H1 (cell line): ENCODE measurements around the gene RPTOR. TPM values are rescaled to one million over a fixed set of nuclear protein-coding genes. Genes with fewer than 3 reads are reported as not detected.

ENCODE experiments used
- CTCF ChIA-PET: fragments of 300-600 bp; sonication (Branson Sonifier 250); formaldehyde crosslinking; loops from one replicate; lab custom pipeline; 2021; ENCODE audit not compliant: partially characterized antibody; lab: Charles Lee
- POLR2A ChIA-PET: fragments of 300-600 bp; sonication (Branson Sonifier 250); formaldehyde crosslinking; loops from one replicate; lab custom pipeline; 2021; ENCODE audit warnings: inconsistent platforms; ENCODE audit not compliant: partially characterized antibody; lab: Charles Lee
- DNase-seq, 2 experiments: peaks; one replicate each; pipeline versions ENCODE4 v3.0.0 to v3.0.0-alpha.2; 2010 to 2022; ENCODE audit warnings: low spot score in 2 of 2, low read depth in 1 of 2, mixed read lengths in 1 of 2
- FAIRE-seq: peaks from 2 replicates; lab custom pipeline; 2011; peaks lifted over from hg19 to GRCh38; lab: Jason Lieb, UNC
- H2AFZ ChIP-seq: 2 replicates; pipeline ENCODE4 v1.8.1; 2012; ENCODE audit warnings: low read length, inconsistent platforms
- H2AK5ac ChIP-seq: 2 replicates; pipeline ENCODE4 v1.6.1; 2013; ENCODE audit warnings: low read depth, low read length
- H2BK120ac ChIP-seq: replicated peaks from 2 replicates; pipeline ENCODE3; 2013; ENCODE audit warnings: low read depth, low read length, inconsistent platforms
- H2BK12ac ChIP-seq: 2 replicates; pipeline ENCODE4 v1.6.1; 2013; ENCODE audit warnings: low read depth, low read length
- H2BK15ac ChIP-seq: 2 replicates; pipeline ENCODE4 v1.6.1; 2013; ENCODE audit warnings: low read length
- H2BK20ac ChIP-seq: 2 replicates; pipeline ENCODE4 v1.6.1; 2013; ENCODE audit warnings: low read length
- H2BK5ac ChIP-seq: 2 replicates; pipeline ENCODE4 v1.6.1; 2013; ENCODE audit warnings: low read depth, low read length
- H3K14ac ChIP-seq: 2 replicates; pipeline ENCODE4 v1.6.1; 2013; ENCODE audit warnings: inconsistent platforms; ENCODE audit not compliant: insufficient read length
- H3K18ac ChIP-seq: 2 replicates; pipeline ENCODE4 v1.6.1; 2013; ENCODE audit warnings: low read length; ENCODE audit errors: extremely low read depth
- H3K23ac ChIP-seq: 2 replicates; pipeline ENCODE4 v1.6.1; 2013; ENCODE audit warnings: inconsistent platforms; ENCODE audit not compliant: insufficient read length
- H3K23me2 ChIP-seq: 2 replicates; pipeline ENCODE4 v1.6.1; 2013; ENCODE audit warnings: low read depth, low read length
- H3K27ac ChIP-seq: 2 replicates; pipeline ENCODE4 v1.6.1; 2011; ENCODE audit warnings: low read depth, low read length, inconsistent platforms
- H3K27me3 ChIP-seq, 4 experiments: replicated peaks in 1 of 4; 1 replicate in 1 of 4; 2 replicates in 3 of 4; pipeline versions ENCODE4 v1.6.1 to v1.8.1; 2011 to 2013; ENCODE audit warnings: low read length in 3 of 4, mild to moderate bottlenecking in 3 of 4, inconsistent platforms in 2 of 4, mixed read lengths in 2 of 4, moderate library complexity in 1 of 4; ENCODE audit not compliant: control insufficient read depth in 3 of 4, insufficient read depth in 3 of 4; ENCODE audit errors: extremely low read depth in 1 of 4
- H3K36me3 ChIP-seq, 4 experiments: 2 replicates each; pipeline versions ENCODE4 v1.6.1 to v1.8.1; 2011 to 2013; ENCODE audit warnings: mild to moderate bottlenecking in 4 of 4, low read length in 3 of 4, moderate library complexity in 2 of 4, control low read depth in 1 of 4, inconsistent platforms in 1 of 4; ENCODE audit not compliant: insufficient read depth in 4 of 4, control insufficient read depth in 2 of 4
- H3K4ac ChIP-seq: replicated peaks from 2 replicates; pipeline ENCODE3; 2013; ENCODE audit warnings: low read length, low read depth, mixed read lengths, inconsistent platforms; ENCODE audit not compliant: insufficient read length
- H3K4me1 ChIP-seq, 4 experiments: replicated peaks in 1 of 4; 1 replicate in 1 of 4; 2 replicates in 3 of 4; pipeline versions ENCODE4 v1.6.1 to v1.8.1; 2011 to 2013; ENCODE audit warnings: low read length in 3 of 4, inconsistent platforms in 2 of 4, mixed read lengths in 1 of 4; ENCODE audit not compliant: insufficient read depth in 4 of 4, control insufficient read depth in 3 of 4
- H3K4me2 ChIP-seq, 2 experiments: 2 replicates each; pipeline versions ENCODE4 v1.6.1 to v1.8.1; 2011 to 2013; ENCODE audit warnings: low read depth in 2 of 2, low read length in 2 of 2, control low read depth in 1 of 2, inconsistent platforms in 1 of 2, mild to moderate bottlenecking in 1 of 2; ENCODE audit not compliant: insufficient read depth in 1 of 2
- H3K4me3 ChIP-seq, 4 experiments: fragments of 200-600, 300-600 bp in 1 of 4; sonication (generic), shearing (Covaris generic), sonication (Bioruptor Twin) in 1 of 4; 2 replicates each; pipeline versions ENCODE4 v1.5.1 to v1.8.1; 2011 to 2016; ENCODE audit warnings: low read length in 4 of 4, low read depth in 3 of 4, control low read depth in 2 of 4, inconsistent platforms in 2 of 4, mild to moderate bottlenecking in 2 of 4, mixed read lengths in 1 of 4, moderate library complexity in 1 of 4; ENCODE audit not compliant: insufficient read depth in 2 of 4; ENCODE audit errors: extremely low read depth in 1 of 4
- H3K56ac ChIP-seq: replicated peaks from 2 replicates; pipeline ENCODE3; 2013; ENCODE audit warnings: low read depth, mild to moderate bottlenecking, mixed read lengths, low read length, inconsistent platforms; ENCODE audit not compliant: insufficient read length
- H3K79me1 ChIP-seq: 2 replicates; pipeline ENCODE4 v1.6.1; 2013; ENCODE audit warnings: low read depth, low read length, control low read depth
- H3K79me2 ChIP-seq, 2 experiments: 2 replicates each; pipeline versions ENCODE4 v1.6.1 to v1.8.1; 2012 to 2013; ENCODE audit warnings: low read length in 2 of 2, mild to moderate bottlenecking in 2 of 2, inconsistent platforms in 1 of 2; ENCODE audit not compliant: insufficient read depth in 2 of 2, control insufficient read depth in 1 of 2
- H3K9ac ChIP-seq, 4 experiments: replicated peaks in 1 of 4; 1 replicate in 1 of 4; 2 replicates in 3 of 4; pipeline versions ENCODE4 v1.6.1 to v1.8.1; 2011 to 2013; ENCODE audit warnings: low read depth in 3 of 4, low read length in 3 of 4, control low read depth in 2 of 4, mild to moderate bottlenecking in 2 of 4, moderate library complexity in 2 of 4, inconsistent platforms in 1 of 4; ENCODE audit errors: extremely low read depth in 1 of 4
- H3K9me3 ChIP-seq, 2 experiments: 2 replicates each; pipeline versions ENCODE4 v1.6.1 to v1.8.1; 2012 to 2013; ENCODE audit warnings: mild to moderate bottlenecking in 2 of 2, moderate library complexity in 2 of 2, control low read depth in 1 of 2, inconsistent platforms in 1 of 2, low read depth in 1 of 2, low read length in 1 of 2, mixed read lengths in 1 of 2; ENCODE audit not compliant: insufficient read depth in 2 of 2
- H4K20me1 ChIP-seq, 2 experiments: replicated peaks in 1 of 2; 2 replicates each; pipeline versions ENCODE3 to v1.8.1; 2011 to 2013; ENCODE audit warnings: inconsistent platforms in 2 of 2, low read length in 2 of 2, mild to moderate bottlenecking in 1 of 2; ENCODE audit not compliant: insufficient read depth in 2 of 2, control insufficient read depth in 1 of 2
- H4K5ac ChIP-seq: 2 replicates; pipeline ENCODE4 v1.6.1; 2013; ENCODE audit warnings: low read length, low read depth, mixed read lengths, inconsistent platforms; ENCODE audit not compliant: insufficient read length
- H4K8ac ChIP-seq: 2 replicates; pipeline ENCODE4 v1.8.0; 2013; ENCODE audit warnings: mild to moderate bottlenecking, moderate library complexity, low read length, inconsistent platforms; ENCODE audit not compliant: insufficient read depth; ENCODE audit errors: extremely low read depth
- H4K91ac ChIP-seq: replicated peaks from 2 replicates; pipeline ENCODE3; 2013; ENCODE audit warnings: low read length, mixed read lengths, inconsistent platforms; ENCODE audit not compliant: insufficient read length
- BACH1 ChIP-seq: IDR thresholded peaks from 2 replicates; pipeline ENCODE4 v1.6.1; 2012; ENCODE audit warnings: low read length, improper control_type of control experiment
- CREB1 ChIP-seq: IDR thresholded peaks from 2 replicates; pipeline ENCODE4 v1.6.1; 2012; ENCODE audit warnings: inconsistent platforms
- CTBP2 ChIP-seq: IDR thresholded peaks from 2 replicates; pipeline ENCODE4 v1.7.0; 2011; ENCODE audit warnings: borderline replicate concordance, mild to moderate bottlenecking, moderate library complexity, mixed read lengths, low read length; ENCODE audit not compliant: insufficient read depth, insufficient read length
- RNF2 ChIP-seq: fragments of 200-900, 300-1000 bp; sonication (generic); IDR thresholded peaks from 2 replicates; pipeline ENCODE4 v1.7.1; 2016; ENCODE audit warnings: borderline replicate concordance, low read depth, mild to moderate bottlenecking, antibody characterized with exemption, low read length; ENCODE audit not compliant: poor library complexity, severe bottlenecking; ENCODE audit errors: missing control alignments
- RXRA ChIP-seq: IDR thresholded peaks from 2 replicates; pipeline ENCODE4 v1.6.1; 2011; ENCODE audit warnings: low read depth, mild to moderate bottlenecking, low read length, moderate library complexity; ENCODE audit not compliant: insufficient read depth
- SAP30 ChIP-seq: fragments of 300-600 bp; sonication (generic); IDR thresholded peaks from 2 replicates; pipeline ENCODE4 v1.7.1; 2012; ENCODE audit warnings: low read length, moderate library complexity, mild to moderate bottlenecking, inconsistent platforms; ENCODE audit not compliant: insufficient read depth, insufficient replicate concordance
- SIN3A ChIP-seq, 2 experiments: IDR thresholded peaks in 1 of 2; conservative IDR thresholded peaks in 1 of 2; 2 replicates each; pipeline ENCODE4 v1.6.1; 2011 to 2012; ENCODE audit warnings: low read length in 2 of 2, improper control_type of control experiment in 1 of 2, low read depth in 1 of 2, mild to moderate bottlenecking in 1 of 2
- SIRT6 ChIP-seq: IDR thresholded peaks from one replicate; pipeline ENCODE4 v1.7.1; 2012; ENCODE audit warnings: low read length, inconsistent platforms
- SP1 ChIP-seq: IDR thresholded peaks from 2 replicates; pipeline ENCODE4 v1.6.1; 2011; ENCODE audit warnings: low read depth, low read length
- SUZ12 ChIP-seq: fragments of 200-600 bp; sonication (generic); IDR thresholded peaks from 2 replicates; pipeline ENCODE4 v1.6.1; 2012; ENCODE audit warnings: mild to moderate bottlenecking, inconsistent platforms, low read length, moderate library complexity, mixed read lengths
- TAF1 ChIP-seq: IDR thresholded peaks from 2 replicates; pipeline ENCODE4 v1.6.1; 2011; ENCODE audit warnings: mild to moderate bottlenecking, low read depth, low read length
- YY1 ChIP-seq: IDR thresholded peaks from 2 replicates; pipeline ENCODE4 v1.6.1; 2011; ENCODE audit warnings: low read depth, mild to moderate bottlenecking, low read length
- WGBS, 2 experiments: shearing (Covaris generic) in 1 of 2; methylation state at CpG; one replicate each; pipeline versions ENCODE4 v1.1.6 to v1.1.7; 2013 to 2015; ENCODE audit warnings: low lambda C conversion rate in 2 of 2, mixed read lengths in 2 of 2, inconsistent platforms in 1 of 2, low coverage in 1 of 2, missing lambda C conversion rate in 1 of 2; ENCODE audit not compliant: insufficient replicate concordance in 2 of 2, insufficient coverage in 1 of 2, insufficient read length in 1 of 2; ENCODE audit errors: extremely low coverage in 1 of 2, missing lambda C conversion rate in 1 of 2; 5-methylcytosine and 5-hydroxymethylcytosine counted together
- polyA plus RNA-seq, 7 experiments: library from polyadenylated mRNA; depleted of rRNA in 3 of 7; stranded (reverse) in 5 of 7; unstranded in 2 of 7; fragments of >200 nt in 5 of 7; fragments of 200-250 nt in 2 of 7; gene quantifications; 1 replicate in 5 of 7; 2 replicates in 1 of 7; 4 replicates in 1 of 7; pipeline versions ENCODE4 v1.2.1 to v1.2.3, GENCODE V29; 2011 to 2013; ENCODE audit warnings: missing spikeins in 2 of 7, mixed read lengths in 2 of 7
- total RNA-seq: library from RNA; stranded (reverse); fragmentation: NEBNext Ultra II Directional; extraction: Animal tissue kit (Norgen Biotek cat#: 25700); gene quantifications from 2 replicates; pipeline ENCODE4 v1.2.1, GENCODE V29; 2021

The RPTOR gene
- total and polyA plus RNA-seq, 2 of the 8 experiments (the other 6 are each of a cell fraction or from before 2014, with no cell fraction given) = 6.9 to 28.7 TPM

DNA sequence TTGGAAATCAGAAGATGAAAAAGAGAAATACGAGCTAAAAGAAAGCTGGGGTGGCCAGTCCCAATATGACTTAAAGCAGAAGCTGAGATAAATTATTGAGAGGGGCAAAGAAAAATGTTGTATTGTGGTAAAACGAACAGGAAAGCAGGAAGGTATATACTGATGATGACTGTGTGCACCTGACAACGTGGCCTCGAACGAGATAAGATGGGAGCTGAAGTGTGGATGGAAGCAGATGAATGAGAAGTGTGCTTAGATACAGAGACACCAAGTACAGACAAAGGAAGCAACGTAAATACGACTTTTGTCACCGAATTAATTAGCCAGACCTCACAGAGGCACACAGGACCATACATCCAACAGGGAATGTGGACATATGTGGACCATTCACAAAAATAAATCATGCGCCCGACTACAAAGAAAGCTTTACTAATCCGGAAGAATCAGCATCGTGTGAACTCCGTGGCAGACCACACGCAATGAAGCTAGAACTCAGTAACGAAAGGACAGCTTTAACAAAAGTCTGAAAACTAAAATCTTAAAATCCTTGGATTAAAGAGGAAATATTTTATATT lies 218.7 kb downstream of the RPTOR start:
- no peak for TF ChIP-seq CTBP2
- no peak for TF ChIP-seq RXRA
- no peak for TF ChIP-seq SUZ12
- no peak for TF ChIP-seq SIRT6
- no peak for TF ChIP-seq TAF1
- TF ChIP-seq SIN3A (conservative IDR thresholded peaks at IDR 0.05 in 1 of 2, IDR thresholded peaks at IDR 0.05 in 1 of 2; ENCODE audit: low read depth in 1 of 2, low read length in 2 of 2) = no peak
- no peak for TF ChIP-seq BACH1
- TF ChIP-seq YY1 = no peak
- TF ChIP-seq CREB1 = no peak
- no peak for TF ChIP-seq RNF2
- TF ChIP-seq SP1 = no peak
- no peak for TF ChIP-seq SAP30
- 84% methylated on average over 15 of the region's 15 CpGs; no CpG with 5 or more reads in 1 of the 2 experiments for WGBS, 2 experiments
- no peak overlapping the region for H4K8ac ChIP-seq
- no peak overlapping the region for H3K4me2 ChIP-seq
- no peaks in the 10 kb centered on the region for H4K20me1 ChIP-seq
- FAIRE-seq (no peak), DNase-seq (no peak)
- H3K23me2 ChIP-seq = no peaks in the 10 kb centered on the region
- H3K4me1 ChIP-seq = no peaks in the 10 kb centered on the region
- POLR2A ChIA-PET = no interaction called here
- CTCF ChIA-PET = interaction anchor here (0.6 to 1.3 kb wide), 7 partner anchors 10 to 968 kb away, joined by 3 to 4 read pairs (median 3); no protein-coding TSS in a partner anchor
- no peaks in the 10 kb centered on the region for H3K79me2 ChIP-seq
- 0 out of 2 replicates have a peak overlapping the region, but pooled peaks have one; percentile 12 for H2BK5ac ChIP-seq
- no peak overlapping the region for H2AK5ac ChIP-seq
- no peak overlapping the region for H3K14ac ChIP-seq
- H2AFZ ChIP-seq = no peak overlapping the region
- no peak overlapping the region for H3K4me3 ChIP-seq
- H3K27me3 ChIP-seq = no peaks in the 10 kb centered on the region
- H3K56ac ChIP-seq = no peak overlapping the region
- H3K27ac ChIP-seq = no peak overlapping the region
- no peaks in the 10 kb centered on the region for H3K9me3 ChIP-seq
- no peak overlapping the region for H3K18ac ChIP-seq
- no peak overlapping the region for H3K4ac ChIP-seq
- H2BK12ac ChIP-seq = no peak overlapping the region
- no peak overlapping the region for H2BK120ac ChIP-seq
- H3K23ac ChIP-seq = no peak overlapping the region
- no peak overlapping the region for H2BK20ac ChIP-seq
- H2BK15ac ChIP-seq = no peak overlapping the region
- no peaks in the 10 kb centered on the region for H3K36me3 ChIP-seq
- H4K5ac ChIP-seq = no peak overlapping the region
- no peak overlapping the region for H4K91ac ChIP-seq
- no peaks in the 10 kb centered on the region for H3K79me1 ChIP-seq
- H3K9ac ChIP-seq = no peak overlapping the region
